Hepatocyte (in vitro differentiated cells): ENCODE data around the gene LACTBL1. TPM values are rescaled to one million over a fixed set of nuclear protein-coding genes. Genes with fewer than 3 reads are reported as not detected.

Experiments
- DNase-seq: peaks from one replicate; pipeline ENCODE4 v3.0.0-alpha.2; 2016; ENCODE audit warnings: low spot score
- H2AFZ ChIP-seq: fragments of 200-600 bp; sonication (generic); 2 replicates; pipeline ENCODE4 v1.6.0; 2016; ENCODE audit warnings: antibody characterized with exemption, mild to moderate bottlenecking
- H3K27ac ChIP-seq: fragments of 200-600 bp; sonication (generic); 2 replicates; pipeline ENCODE4 v1.5.1; 2016; ENCODE audit warnings: mild to moderate bottlenecking
- H3K27me3 ChIP-seq: fragments of 200-600 bp; sonication (generic); 2 replicates; pipeline ENCODE4 v1.6.1; 2016
- H3K36me3 ChIP-seq: fragments of 200-600 bp; sonication (generic); replicated peaks from 2 replicates; pipeline ENCODE4 v1.5.1; 2016; ENCODE audit warnings: low read depth; ENCODE audit not compliant: insufficient read depth
- H3K4me1 ChIP-seq: fragments of 200-600 bp; sonication (generic); 2 replicates; pipeline ENCODE4 v1.5.1; 2016; ENCODE audit warnings: mild to moderate bottlenecking, moderate library complexity; ENCODE audit not compliant: insufficient read depth
- H3K4me2 ChIP-seq: fragments of 200-600 bp; sonication (generic); 2 replicates; pipeline ENCODE4 v1.6.0; 2016
- H3K4me3 ChIP-seq: fragments of 200-600 bp; sonication (generic); 2 replicates; pipeline ENCODE4 v1.5.1; 2016; ENCODE audit warnings: mild to moderate bottlenecking
- H3K79me2 ChIP-seq: fragments of 200-600 bp; sonication (generic); 2 replicates; pipeline ENCODE4 v1.6.0; 2017; ENCODE audit warnings: mild to moderate bottlenecking
- H3K9me2 ChIP-seq: fragments of 200-600 bp; sonication (generic); replicated peaks from 2 replicates; pipeline ENCODE4 v1.6.0; 2017; ENCODE audit warnings: mild to moderate bottlenecking; ENCODE audit not compliant: insufficient read depth
- H3K9me3 ChIP-seq: fragments of 200-600 bp; sonication (generic); 2 replicates; pipeline ENCODE4 v1.5.1; 2016; ENCODE audit warnings: low read depth, mild to moderate bottlenecking
- H4K20me1 ChIP-seq: fragments of 200-600 bp; sonication (generic); 2 replicates; pipeline ENCODE4 v1.6.0; 2016; ENCODE audit warnings: mild to moderate bottlenecking; ENCODE audit not compliant: insufficient read depth, poor library complexity, severe bottlenecking
- EZH2 ChIP-seq: fragments of 200-600 bp; sonication (generic); IDR thresholded peaks from 2 replicates; pipeline ENCODE4 v1.6.1; 2016; ENCODE audit warnings: antibody characterized with exemption, mild to moderate bottlenecking, borderline replicate concordance
- EZH2phosphoT487 ChIP-seq: fragments of 200-600 bp; sonication (generic); IDR thresholded peaks from one replicate; pipeline ENCODE4 v1.6.1; 2018; ENCODE audit warnings: antibody characterized with exemption, mild to moderate bottlenecking, low read depth, moderate library complexity; ENCODE audit not compliant: unreplicated experiment, severe bottlenecking
- WGBS: methylation state at CpG from one replicate; pipeline ENCODE4 v1.1.6; 2016; ENCODE audit warnings: low lambda C conversion rate; ENCODE audit errors: missing lambda C conversion rate; 5-methylcytosine and 5-hydroxymethylcytosine counted together
- polyA plus RNA-seq: library from polyadenylated mRNA; unstranded; fragments of >200 nt; fragmentation: Nextera tagmentation; extraction: Ambion mirVana; gene quantifications from 2 replicates; pipeline ENCODE4 v1.2.1, GENCODE V29; 2016
- total RNA-seq: library from RNA; depleted of rRNA; stranded (reverse); fragments of >200 nt; gene quantifications from 2 replicates; pipeline ENCODE4 v1.2.3, GENCODE V29; 2014
- TF ChIP-seq, protein P1 (sequence below): fragments of 200-600 bp; sonication (generic); IDR thresholded peaks from 2 replicates; pipeline ENCODE4 v1.5.1; 2016; ENCODE audit warnings: antibody characterized with exemption, mild to moderate bottlenecking; ENCODE audit not compliant: poor library complexity

Gene LACTBL1
- total and polyA plus RNA-seq, 2 experiments from 2014 or later: not detected

DNA sequence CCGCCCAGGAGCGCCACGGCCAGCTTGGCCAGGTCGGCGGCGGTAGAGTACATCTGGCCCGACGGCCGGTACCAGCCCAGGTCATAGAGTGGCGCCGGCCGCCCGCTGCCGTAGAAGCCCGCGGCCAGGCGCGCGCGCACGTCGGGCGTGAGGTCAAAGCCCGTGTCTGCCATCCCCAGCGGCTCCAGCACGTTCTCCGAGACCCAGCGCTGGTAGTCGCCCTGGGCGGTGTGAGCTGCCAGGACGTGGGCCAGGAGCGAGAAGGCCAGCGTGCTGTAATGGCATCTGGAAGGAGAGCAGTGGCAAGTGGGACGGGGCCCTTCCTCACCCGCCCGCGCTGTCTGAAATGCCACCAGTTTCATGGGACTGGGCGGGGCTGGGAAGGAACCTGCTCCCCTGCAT, 18.9 kb downstream of the LACTBL1 start:
- H3K36me3 ChIP-seq: no peaks in the 10 kb centered on the region
- no peaks in the 10 kb centered on the region for H3K9me2 ChIP-seq
- no peaks in the 10 kb centered on the region for H4K20me1 ChIP-seq
- no peaks in the 10 kb centered on the region for H3K79me2 ChIP-seq
- no peaks in the 10 kb centered on the region for H3K9me3 ChIP-seq
- H3K4me2 ChIP-seq: no peak overlapping the region
- H3K27ac ChIP-seq: no peak overlapping the region
- 100% methylated on average over 32 of the region's 38 CpGs for WGBS
- H2AFZ ChIP-seq: no peak overlapping the region
- no peak for TF ChIP-seq EZH2
- TF ChIP-seq EZH2phosphoT487: no peak
- TF ChIP-seq, protein P1, sequence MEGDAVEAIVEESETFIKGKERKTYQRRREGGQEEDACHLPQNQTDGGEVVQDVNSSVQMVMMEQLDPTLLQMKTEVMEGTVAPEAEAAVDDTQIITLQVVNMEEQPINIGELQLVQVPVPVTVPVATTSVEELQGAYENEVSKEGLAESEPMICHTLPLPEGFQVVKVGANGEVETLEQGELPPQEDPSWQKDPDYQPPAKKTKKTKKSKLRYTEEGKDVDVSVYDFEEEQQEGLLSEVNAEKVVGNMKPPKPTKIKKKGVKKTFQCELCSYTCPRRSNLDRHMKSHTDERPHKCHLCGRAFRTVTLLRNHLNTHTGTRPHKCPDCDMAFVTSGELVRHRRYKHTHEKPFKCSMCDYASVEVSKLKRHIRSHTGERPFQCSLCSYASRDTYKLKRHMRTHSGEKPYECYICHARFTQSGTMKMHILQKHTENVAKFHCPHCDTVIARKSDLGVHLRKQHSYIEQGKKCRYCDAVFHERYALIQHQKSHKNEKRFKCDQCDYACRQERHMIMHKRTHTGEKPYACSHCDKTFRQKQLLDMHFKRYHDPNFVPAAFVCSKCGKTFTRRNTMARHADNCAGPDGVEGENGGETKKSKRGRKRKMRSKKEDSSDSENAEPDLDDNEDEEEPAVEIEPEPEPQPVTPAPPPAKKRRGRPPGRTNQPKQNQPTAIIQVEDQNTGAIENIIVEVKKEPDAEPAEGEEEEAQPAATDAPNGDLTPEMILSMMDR: no peak
- H3K4me1 ChIP-seq: no peaks in the 10 kb centered on the region
- no peak for DNase-seq
- H3K4me3 ChIP-seq: no peak overlapping the region
- H3K27me3 ChIP-seq: no peaks in the 10 kb centered on the region

DNA sequence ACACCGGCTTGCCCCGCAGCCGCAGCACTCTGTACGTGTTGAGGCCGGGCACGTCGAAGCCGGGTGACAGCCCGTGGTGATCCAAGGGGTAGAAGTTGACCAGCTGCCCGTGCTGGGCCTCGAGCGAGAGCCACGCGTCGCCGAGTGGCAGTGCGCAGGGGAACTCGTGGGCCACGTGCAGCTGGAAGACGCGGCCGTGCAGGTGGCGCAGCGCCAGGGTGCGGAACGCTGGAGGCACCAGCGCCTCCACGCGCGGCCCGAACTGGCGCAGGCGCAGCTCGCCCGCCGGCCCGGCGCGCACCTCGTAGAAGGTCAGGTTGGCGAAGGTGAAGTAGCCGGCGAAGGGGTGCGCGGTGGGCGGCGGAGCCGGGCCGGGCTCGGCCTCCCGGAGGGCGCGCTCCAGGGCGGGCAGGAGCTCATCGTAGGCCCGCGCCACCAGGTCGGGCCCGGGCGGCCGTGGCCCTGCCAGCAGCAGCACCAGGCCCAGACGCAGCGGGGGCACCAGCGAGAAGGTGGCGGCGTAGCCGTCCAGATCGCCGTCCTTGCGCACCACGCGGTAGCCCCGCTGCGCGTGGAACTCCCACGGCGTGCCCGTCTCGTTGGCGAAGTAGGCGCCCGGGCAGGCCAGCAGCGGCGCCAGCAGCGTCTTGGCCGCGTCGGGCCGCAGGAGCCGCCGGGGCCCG, 19.5 kb downstream of the LACTBL1 start:
- H4K20me1 ChIP-seq: no peaks in the 10 kb centered on the region
- TF ChIP-seq, protein P1: no peak
- TF ChIP-seq EZH2 (no peak), EZH2phosphoT487 (no peak)
- H3K27me3 ChIP-seq: no peaks in the 10 kb centered on the region
- no peak overlapping the region for H3K4me2 ChIP-seq
- H3K79me2 ChIP-seq: no peaks in the 10 kb centered on the region
- no peak overlapping the region for H2AFZ ChIP-seq
- H3K9me3 ChIP-seq: no peaks in the 10 kb centered on the region
- no peaks in the 10 kb centered on the region for H3K9me2 ChIP-seq
- no peak for DNase-seq
- WGBS: 98% methylated on average over 75 of the region's 92 CpGs
- H3K4me3 ChIP-seq: no peak overlapping the region
- H3K27ac ChIP-seq: no peak overlapping the region
- H3K4me1 ChIP-seq: no peaks in the 10 kb centered on the region
- no peaks in the 10 kb centered on the region for H3K36me3 ChIP-seq

DNA sequence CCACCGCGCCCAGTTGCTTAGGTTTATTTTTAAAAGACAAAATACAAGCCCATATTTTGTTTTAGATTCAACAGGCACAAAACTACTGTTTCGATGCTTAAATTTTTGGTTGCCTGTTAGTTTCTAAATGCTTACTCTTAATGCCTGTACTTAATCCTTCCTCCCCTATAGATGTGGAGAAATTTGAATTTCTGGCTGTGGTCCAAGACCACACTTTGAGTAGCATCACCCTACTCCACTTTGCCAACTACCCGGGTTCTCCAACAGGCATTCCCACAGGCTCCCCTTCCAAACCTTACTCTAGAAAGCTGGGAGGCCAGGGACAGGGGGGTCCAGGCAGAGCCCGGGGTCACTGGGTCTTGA, 20.0 kb downstream of the LACTBL1 start:
- no peak overlapping the region for H3K4me3 ChIP-seq
- no peaks in the 10 kb centered on the region for H4K20me1 ChIP-seq
- DNase-seq: no peak
- H3K4me1 ChIP-seq: no peaks in the 10 kb centered on the region
- H2AFZ ChIP-seq: no peak overlapping the region
- TF ChIP-seq EZH2: no peak
- TF ChIP-seq EZH2phosphoT487: no peak
- TF ChIP-seq, protein P1: no peak
- H3K9me2 ChIP-seq: no peaks in the 10 kb centered on the region
- H3K9me3 ChIP-seq: no peaks in the 10 kb centered on the region
- no peak overlapping the region for H3K4me2 ChIP-seq
- H3K36me3 ChIP-seq: no peaks in the 10 kb centered on the region
- 95% methylated on average over 5 of the region's 5 CpGs for WGBS
- no peak overlapping the region for H3K27ac ChIP-seq
- H3K27me3 ChIP-seq: no peaks in the 10 kb centered on the region
- no peaks in the 10 kb centered on the region for H3K79me2 ChIP-seq

DNA sequence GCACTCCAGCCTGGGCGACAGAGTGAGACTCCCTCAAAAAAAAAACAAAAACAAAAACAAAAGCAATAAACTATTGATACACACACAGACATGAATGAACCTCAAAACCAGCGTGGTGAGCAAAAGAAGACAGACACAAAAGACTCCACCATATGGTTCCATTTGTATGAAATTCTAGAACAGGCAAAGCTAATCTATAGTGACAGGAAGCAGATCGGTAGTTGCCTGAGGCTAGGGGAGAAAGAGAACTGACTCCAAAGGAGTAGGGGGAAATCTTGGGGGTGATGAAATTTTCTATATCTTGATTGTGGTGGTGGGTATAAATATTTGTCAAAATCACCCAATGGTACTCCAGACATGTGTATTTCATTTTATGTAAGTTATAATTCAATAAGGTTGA, 20.9 kb downstream of the LACTBL1 start:
- no peak overlapping the region for H2AFZ ChIP-seq
- H3K27me3 ChIP-seq: no peaks in the 10 kb centered on the region

More for the DNA sequence above, 20.9 kb downstream of the LACTBL1 start:
- 73% methylated on average over 3 of the region's 3 CpGs for WGBS
- DNase-seq: no peak
- Histone ChIP-seq H3K9me2 (no peaks in the 10 kb centered on the region), H3K36me3 (no peaks in the 10 kb centered on the region), H3K9me3 (no peaks in the 10 kb centered on the region), H3K4me1 (no peaks in the 10 kb centered on the region), H3K27ac (no peak overlapping the region), H3K79me2 (no peaks in the 10 kb centered on the region), H3K4me2 (no peak overlapping the region), H4K20me1 (no peaks in the 10 kb centered on the region), H3K4me3 (no peak overlapping the region)
- TF ChIP-seq, protein P1: no peak
- TF ChIP-seq EZH2: no peak
- TF ChIP-seq EZH2phosphoT487: no peak
